GM19468 (cell line): ENCODE measurements around the gene THADA.

Experiments
- ATAC-seq: cut with Tn5 transposase; IDR thresholded peaks from one replicate; pipeline ENCODE4 v1.9.1; 2021; ENCODE audit warnings: mild to moderate bottlenecking, moderate library complexity, moderate number of reproducible peaks; ENCODE audit not compliant: unreplicated experiment; ENCODE audit errors: extremely low read depth

The THADA gene

GRCh38 chr2:43238813-43239212, 357.0 kb downstream of the THADA start:
- ATAC-seq, result no peak

- ATAC-seq, result no peak
These were observed 357.7 kb downstream of the THADA start for GRCh38 chr2:43238176-43238575.

- no peak for ATAC-seq
These were observed 362.3 kb downstream of the THADA start for GRCh38 chr2:43233218-43234212.

GRCh38 chr2:43230951-43231827, 364.6 kb downstream of the THADA start:
- ATAC-seq, result no peak

- ATAC-seq, result no peak
These were observed 365.4 kb downstream of the THADA start for GRCh38 chr2:43230351-43230885.

- ATAC-seq, result no peak
These were observed 366.8 kb downstream of the THADA start for GRCh38 chr2:43228756-43229659.

GRCh38 chr2:43228321-43228751, 367.5 kb downstream of the THADA start:
- ATAC-seq, result no peak

- ATAC-seq, result no peak
These were observed 368.0 kb downstream of the THADA start for GRCh38 chr2:43227830-43228281.

- ATAC-seq, result no peak
These were observed 368.6 kb downstream of the THADA start for GRCh38 chr2:43226955-43227829.

- peak; percentile 54 for ATAC-seq
These were observed 369.3 kb downstream of the THADA start, which contains the start of gene ZFP36L2 for GRCh38 chr2:43226558-43226954. TSS of gene ZFP36L2 (minus strand) at chr2:43226606. CDS start at chr2:43226315, 291 bp downstream.

GRCh38 chr2:43225788-43226557, 369.9 kb downstream of the THADA start:
- ATAC-seq, result no peak

GRCh38 chr2:43225093-43225787, 370.6 kb downstream of the THADA start:
- ATAC-seq, result no peak

GRCh38 chr2:43224571-43225092, 371.2 kb downstream of the THADA start:
- ATAC-seq, result no peak

GRCh38 chr2:43224131-43224570, 371.7 kb downstream of the THADA start:
- ATAC-seq, result no peak

GRCh38 chr2:43223521-43224001, 372.3 kb downstream of the THADA start:
- no peak for ATAC-seq

- no peak for ATAC-seq
These were observed 373.1 kb downstream of the THADA start for GRCh38 chr2:43222475-43223309.
